Activated CD4-positive, alpha-beta T cell treated with anti-CD3 and anti-CD28 coated beads, Interleukin-2, amount 50 U/mL, for 48 hours (primary cell): ENCODE data around the gene ICE1.
A peak's percentile ranks its signal among the peaks of the same experiment; 100 is the strongest.
"Not testable (repeated sequence)": the region's sequence is repeated elsewhere in the genome, so short reads cannot be mapped to it uniquely, and the experiment has no call there.

Source experiments
- DNase-seq, 2 experiments: peaks; one replicate each; pipeline ENCODE4 v3.0.0-alpha.2; 2020

ICE1 gene

DNA sequence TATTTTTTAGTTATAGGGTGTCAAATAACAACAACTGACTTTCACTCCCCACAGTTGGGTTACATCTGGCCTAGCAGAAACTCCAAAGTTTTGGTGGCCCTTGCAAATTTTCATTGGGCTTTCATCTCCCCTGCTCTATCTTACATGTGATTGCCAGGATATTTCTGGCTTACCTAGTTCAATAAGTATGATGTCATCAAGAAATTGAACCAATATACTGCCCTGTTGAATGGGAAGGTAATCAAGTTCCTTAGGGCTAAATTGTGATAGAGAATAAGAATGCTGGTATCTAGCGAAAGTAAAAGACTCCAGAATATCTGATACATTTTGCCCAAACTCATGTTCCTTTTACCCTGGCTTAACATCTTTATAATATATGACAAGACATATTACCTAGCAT lies 17.0 kb upstream of the ICE1 start:
- DNase-seq: no peak

DNA sequence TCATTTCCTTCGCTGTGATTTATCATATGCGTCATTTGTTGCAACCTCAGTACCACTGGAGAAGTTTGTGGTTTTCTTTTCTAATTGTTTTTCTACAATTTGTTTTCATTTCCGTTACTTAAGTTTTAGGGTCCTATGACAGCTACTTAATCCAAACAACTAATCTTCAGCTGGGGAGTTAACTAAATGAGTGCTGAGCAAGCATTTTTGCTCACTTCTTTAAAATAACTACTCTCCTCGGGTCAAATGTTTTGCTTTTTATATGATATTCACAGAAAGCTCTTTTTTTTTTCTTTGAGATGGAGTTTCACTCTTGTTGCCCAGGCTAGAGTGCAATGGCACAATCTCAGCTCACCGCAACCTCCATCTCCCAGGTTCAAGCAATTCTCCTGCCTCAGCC lies 14.6 kb upstream of the ICE1 start:
- DNase-seq: no peak

DNA sequence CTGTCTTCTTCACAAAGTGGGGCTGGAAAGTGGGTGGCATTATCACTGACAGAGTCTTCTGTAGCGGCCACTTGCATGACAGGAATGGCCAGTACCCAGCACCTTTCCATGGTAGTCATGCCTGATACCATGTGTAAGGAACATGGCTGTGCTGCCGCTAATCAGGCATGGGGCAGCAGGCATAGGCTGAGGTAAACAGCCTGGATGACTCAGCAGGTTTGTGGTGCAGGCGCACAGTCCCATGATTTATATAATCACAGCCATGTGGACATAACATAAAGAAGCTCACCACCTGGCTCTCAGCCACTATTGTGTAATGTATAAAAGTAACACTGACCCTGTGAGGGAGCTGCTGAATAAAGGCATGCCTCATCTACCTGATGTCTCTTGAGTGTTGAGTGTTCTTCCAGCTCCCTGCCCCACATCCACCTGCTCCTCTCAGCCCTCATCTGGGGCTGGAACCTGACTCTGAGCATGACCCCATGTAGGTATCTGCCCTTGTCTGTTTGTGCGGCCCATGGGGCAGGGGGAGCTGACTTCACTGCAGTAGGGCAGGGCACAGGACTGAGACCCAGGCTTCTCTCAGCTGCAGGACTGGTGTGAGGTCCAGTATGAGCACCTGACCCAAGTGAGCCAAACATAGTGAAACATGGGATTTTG lies 13.2 kb upstream of the ICE1 start:
- DNase-seq: peak in 1 of 2 experiments; percentile 3

DNA sequence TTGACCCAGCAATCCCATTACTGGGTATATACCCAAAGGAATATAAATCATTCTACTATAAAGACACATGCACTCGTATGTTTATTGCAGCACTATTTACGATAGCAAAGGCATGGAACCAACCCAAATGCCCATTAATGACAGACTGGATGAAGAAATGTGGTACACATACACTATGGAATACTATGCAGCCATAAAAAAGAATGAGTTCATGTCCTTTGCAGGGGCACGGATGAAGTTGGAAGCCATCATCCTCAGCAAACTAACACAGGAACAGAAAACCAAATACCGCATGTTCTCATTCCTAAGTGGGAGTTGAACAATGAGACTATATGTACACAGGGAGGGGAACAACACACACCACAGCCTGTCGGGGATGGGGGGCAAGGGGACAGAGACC lies 8.6 kb upstream of the ICE1 start:
- not testable (repeated sequence) for DNase-seq

DNA sequence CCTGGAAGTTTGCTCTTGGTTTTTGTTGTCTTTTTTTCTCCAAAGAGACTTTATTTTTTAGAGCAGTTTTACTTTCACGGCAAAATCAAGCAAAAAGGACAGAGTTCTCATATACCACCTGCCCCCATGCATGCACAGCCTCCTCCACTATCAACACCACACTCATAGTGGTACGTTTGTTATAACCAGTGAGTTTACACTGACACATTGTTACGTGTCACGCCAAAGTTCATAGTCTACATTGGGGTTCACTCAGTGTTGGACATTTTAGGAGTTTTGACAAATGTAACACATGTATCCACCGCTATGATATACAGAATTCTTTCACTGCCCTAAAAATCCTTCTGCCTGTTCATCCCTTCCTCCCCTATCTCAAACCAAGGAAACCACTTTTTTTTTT lies 7.5 kb upstream of the ICE1 start:
- DNase-seq: no peak

DNA sequence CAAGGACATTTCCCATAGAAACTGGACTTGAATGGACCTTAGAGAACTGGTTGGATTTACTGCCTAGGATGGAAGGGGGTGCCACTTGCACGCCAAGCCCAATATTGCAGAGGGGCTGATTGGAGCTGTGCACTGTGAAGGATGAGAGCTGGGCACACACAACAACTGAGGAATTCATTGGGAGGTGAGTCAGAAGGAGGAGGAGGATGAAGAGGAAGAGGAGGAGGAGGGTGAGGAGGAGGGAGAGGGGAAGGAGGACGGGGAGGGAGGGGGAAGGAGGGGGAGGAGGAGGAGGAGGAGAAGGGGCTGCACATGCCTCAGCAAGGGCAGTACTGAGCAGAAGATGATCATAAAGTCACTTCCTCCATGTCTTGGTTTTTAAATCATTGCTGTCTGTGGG lies 5.7 kb upstream of the ICE1 start:
- no peak for DNase-seq

DNA sequence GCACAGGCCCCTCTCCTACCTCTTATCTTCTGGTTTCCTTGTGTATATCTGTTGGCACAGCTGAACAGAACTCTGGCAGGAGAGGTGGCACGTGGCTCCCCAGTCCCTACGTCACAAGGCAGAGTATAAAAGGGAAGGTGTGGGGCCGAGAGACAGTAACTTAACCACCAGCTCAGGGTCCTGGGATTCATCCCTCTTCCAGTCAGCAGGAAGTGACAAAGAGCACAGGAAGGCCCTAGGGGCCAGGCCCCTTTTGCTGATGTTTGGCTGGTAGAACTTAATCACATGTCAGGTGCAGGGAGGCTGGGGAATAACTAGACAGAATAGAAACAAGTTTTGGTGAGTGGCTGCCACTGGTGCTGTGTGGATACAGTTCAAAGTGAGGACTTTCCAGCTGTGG lies 4.5 kb upstream of the ICE1 start:
- no peak for DNase-seq

DNA sequence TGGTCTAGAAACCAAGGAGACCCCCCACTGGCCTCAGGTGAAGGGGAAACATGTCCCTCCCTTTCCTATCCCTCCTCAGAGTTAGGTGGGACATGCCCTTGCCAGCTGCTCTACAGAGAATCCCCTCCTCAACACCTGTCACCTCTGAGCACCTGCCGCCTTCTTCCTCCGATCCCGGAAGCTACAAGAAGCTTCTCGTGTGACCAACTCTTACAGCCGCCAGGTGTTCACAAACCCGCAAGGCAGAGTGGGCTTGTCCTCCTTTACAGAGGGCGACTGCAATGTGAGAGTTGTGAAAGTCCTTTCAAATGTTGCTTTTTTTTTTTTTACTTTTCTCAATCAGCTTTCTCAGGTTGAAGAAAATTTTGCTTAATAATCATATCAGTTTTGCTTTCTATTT lies 3.7 kb upstream of the ICE1 start:
- no peak for DNase-seq

DNA sequence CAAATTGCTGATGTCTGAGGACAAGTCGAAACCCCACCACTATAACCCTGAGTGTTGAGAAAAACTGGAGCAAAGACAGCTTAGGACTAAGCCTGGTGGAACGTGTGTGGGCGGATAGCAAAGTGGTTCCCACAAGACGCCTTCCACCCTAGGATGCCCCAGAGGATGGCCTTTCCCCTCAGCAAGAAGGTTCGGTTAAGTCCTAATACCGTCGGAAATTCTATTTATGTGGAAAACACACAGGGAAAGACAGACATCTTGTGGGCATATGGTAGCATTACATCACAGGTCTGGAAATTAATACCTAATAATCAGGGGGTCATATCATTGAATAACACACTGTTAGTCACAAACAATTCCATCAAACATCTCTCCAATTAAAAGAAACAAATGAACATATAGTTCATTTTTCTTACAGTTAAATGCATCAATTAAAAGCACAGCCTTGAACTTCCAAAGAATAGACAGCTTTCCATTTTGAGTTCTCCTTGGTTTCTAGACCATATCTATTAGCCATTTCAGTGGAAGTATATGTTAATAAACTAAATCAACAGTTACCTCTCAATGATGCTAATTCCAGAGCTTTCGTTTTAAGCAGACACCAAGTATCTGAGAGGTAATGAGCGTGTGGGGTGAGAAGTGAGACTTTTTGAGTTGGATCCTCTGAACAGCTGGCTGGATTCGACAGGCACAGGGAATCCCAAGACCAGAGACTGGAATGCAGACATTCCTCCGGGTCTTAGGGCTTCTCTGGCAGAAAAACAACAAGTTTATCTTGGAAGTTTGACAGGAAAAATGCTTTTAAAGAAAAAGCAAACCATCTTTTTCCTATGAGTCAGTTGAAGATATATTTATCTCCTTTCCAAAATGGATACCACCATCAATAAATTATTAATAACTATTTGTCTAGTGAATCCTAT lies 2.9 kb upstream of the ICE1 start:
- no peak for DNase-seq

DNA sequence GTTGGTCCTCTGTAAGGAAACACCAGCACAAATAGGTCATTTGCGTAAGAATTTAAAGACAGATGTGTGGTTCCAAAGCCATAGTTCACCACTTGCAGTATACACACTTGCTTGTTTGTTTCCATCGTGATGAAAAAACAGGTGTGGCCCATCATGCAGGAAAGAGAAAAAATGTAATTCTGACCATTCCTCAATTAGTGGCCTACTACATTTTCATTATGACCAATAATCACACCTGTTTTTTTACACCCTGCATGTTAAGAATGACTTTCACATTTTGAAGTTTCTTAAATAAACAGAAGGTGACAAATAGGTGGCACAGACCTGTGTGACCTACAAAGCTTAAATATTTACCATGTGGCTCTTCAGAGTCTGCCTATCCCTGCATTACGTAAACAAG lies 2.2 kb upstream of the ICE1 start:
- no peak for DNase-seq

DNA sequence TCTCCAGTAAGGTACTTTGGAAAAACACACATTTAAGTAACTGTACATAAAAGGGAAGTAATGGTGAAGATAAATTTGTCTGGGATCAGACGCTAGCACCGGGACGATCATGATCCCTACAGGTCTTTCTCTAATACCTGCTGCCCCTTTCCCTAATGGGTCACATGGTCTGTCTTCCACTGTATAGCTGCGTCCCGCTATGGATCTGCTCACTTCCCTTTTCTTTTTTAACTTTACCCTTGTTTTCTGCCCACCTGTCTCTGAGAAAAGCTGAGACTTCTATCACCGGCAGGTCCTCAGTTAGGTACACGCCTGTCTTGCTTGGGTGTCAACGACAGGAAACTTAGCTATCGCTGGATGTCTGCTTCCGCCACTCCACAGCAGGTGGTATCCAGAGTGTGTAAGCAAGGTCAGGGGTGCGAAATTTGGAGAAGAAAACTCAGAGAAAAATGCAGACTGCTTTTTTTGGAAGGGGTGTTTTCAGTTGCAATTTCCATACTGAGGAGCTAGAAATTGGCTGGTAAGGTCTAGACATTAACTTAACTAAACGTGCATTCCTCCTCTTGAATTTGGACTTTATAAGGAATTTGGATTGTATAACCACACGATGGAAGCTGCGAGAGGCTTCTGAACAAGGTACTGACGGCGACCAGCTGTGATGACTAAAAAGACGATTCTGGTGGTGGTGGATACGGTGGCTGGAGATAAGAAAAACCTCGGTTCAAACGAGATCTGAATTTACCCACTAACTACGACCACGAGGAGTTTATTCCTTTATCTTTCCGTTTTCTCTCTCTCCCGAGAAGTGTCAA lies 1.1 kb upstream of the ICE1 start:
- DNase-seq: peak; percentile 23 to 28

DNA sequence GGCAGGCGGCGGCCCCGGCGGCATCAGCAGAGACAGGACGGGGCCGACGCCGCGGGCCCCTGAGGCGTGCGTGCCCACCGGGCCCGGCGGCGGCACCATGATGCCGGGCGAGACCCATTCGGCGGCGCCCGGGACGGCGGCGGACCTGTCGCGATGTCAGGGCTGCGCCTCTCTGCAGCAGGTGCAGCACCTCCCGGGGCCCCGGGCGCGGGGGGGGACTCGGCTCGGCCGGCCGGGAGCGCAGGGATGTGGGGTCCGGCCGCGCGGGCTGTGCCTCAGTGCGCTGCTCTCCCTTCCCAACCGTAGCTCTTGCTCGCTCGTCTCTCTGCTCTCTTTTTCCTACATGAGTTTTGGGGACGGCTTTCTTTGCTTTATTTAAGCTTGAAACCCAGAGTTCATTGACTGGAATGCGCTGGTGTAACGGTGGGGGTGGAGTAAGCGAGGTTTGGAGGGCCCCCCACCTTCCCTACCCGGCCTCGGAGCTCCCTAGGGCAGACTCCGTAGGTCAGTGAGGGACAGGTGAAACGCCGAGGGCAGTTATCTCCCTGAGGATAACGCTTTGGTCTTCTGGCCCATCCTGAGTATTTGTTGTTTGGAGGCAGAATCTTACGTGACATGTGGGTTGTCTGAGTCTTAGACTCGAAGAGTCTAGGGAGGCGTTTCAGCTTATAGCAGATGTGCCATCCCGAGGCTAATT lies 490 bp downstream of the ICE1 start:
- peak in 1 of 2 experiments; percentile 7 for DNase-seq

DNA sequence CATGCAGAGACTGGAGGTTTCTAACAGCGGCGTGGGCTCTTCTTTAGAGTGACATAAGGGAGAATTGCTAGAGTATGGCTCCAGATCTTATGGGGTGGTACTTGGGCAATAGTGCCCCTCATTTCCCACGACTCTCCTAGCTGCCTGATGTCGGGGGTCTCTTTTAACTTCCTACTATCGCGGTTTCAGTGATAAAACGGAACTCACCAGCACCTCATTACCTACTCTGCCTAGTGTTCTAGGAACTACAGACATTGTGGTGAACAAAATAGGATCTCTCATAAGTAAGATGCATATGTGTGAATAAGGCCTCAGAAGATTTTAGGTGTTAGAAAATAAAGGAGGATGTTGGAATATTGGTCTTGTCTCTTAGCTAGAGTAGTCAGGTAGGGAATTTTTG lies 1.1 kb downstream of the ICE1 start:
- DNase-seq: no peak

DNA sequence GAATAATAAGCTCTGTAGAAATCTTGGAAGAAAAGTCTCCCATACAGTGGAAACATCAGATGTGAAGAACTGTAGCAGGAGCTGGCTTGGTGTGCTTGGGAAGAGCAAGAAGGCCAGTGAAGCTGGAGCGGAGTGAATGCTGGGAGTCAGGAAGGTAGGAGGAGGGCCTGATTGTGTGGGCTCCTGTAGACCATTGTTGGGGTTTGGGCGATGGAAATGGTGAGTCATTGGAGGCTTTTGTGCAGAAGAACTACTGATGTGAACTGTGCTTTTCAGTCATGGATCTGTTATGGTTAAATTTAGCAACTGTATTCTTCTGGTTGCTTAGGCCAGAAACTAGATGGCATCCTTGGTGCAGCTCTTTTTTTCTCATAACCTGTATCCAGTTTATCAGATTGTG lies 2.3 kb downstream of the ICE1 start:
- DNase-seq: peak; percentile 30 to 48

DNA sequence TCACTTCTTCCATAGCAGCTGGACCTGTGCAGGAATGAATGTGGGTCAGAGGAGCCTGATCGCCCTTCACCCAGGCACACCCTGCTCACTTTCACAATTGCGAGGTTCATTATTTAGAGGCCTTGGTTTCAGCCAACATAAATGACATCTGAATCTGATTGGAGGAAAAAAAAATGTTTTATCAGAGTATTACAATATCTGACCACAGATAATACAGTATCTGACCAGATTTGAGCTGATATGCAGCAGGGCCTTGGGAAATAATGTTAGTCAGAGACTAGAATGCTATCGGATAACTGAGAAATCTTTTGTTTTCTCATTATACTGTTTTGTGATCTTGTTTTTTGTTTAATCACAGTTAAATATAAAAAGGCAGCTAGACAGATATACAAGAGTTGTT lies 7.7 kb downstream of the ICE1 start:
- DNase-seq: no peak

DNA sequence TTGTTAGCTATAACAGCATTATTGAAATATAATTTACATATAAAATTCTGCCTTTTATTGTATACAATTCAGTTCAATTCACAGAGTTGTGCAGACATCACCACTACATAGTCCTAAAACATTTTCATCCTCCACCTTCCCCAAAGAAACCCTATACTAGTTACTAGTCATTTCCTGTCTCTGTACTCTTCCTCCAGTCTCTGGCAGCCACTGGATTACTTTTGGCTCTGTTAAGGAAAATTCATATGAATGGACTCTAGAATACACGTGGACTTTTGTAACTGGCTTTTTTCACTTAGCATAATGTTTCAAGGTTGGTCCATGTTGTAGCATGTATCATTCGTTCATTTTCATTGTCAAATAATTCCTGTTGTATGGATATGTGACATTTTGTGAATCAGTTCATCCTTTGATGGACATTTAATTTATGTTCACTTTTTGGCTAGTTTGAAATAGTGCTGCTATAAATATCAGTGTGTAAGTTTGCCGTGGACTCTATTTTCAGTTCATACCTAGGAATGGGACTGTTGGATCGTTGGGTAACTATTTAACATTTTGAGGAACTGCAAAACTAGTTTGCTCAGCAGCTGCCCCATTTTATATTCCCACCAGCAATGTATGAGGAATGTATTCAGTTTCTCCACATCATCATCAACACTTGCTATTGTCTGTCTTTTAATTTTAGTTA lies 9.7 kb downstream of the ICE1 start:
- no peak for DNase-seq

DNA sequence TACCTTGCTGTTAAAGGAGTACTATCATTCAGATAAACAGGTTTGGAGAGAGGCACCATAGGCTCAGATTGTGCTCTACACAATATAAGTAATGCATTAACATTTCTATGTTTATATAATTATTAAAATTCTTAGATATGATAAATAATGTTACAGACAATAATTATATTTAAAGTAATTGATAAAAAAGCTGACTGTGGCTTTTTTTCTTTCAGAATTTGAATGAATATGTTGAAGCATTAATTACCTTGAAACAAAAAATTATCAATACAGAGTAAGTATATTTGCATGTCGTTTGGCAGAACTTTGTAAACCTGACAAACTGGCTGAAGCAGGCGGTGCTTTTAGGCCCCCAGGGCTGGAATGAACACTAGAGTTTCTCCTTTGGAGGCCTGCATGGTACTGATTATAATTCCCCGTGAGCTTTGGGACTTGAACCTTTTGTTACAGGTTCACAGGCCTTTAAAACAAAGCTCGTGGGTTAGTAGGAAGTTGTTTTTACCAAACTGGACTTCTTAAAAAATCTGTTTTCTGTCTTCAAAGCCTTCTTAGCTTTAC lies 13.8 kb downstream of the ICE1 start:
- DNase-seq: no peak

DNA sequence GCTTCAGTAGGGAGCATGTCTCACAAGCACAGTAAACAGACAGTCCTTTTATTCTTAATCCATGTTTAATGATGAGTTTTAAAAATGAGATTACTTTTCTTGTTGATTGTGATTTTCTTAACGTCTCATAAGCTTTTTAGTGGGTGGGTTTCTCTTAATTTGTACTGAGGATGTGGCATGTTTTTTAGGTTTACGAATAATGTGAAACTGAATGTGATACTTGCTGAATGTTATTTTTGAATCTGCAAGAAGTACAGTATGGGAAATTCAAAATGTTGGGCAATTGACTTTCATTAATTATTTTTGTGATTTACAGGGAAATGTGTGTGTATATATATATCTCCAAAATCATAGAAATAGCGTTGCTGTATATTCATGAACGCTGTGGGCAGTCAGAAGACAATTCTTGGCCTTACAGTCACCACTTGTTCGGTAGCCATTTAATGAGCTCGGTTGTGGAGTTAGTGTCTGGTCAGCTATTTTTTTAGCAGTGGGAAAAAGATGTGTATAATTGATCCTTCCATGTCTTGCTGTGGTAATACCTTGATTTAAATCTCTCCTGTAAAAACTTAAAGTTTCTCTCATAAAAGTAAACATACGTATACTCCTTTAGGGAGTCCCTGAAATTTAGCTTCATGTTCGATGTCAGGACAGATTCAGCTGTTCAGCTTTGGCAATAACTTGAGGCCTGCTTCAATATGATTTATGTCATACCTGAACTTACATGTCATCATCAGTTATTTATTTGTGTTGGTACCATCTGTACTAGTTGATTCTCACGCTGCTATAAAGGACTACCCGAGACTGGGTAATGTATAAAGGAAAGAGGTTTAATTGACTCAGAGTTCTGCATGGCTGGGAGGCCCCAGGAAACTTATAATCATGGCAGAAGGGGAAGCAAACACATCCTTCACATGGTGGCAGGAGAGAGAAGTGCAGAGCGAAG lies 15.0 kb downstream of the ICE1 start:
- no peak for DNase-seq

DNA sequence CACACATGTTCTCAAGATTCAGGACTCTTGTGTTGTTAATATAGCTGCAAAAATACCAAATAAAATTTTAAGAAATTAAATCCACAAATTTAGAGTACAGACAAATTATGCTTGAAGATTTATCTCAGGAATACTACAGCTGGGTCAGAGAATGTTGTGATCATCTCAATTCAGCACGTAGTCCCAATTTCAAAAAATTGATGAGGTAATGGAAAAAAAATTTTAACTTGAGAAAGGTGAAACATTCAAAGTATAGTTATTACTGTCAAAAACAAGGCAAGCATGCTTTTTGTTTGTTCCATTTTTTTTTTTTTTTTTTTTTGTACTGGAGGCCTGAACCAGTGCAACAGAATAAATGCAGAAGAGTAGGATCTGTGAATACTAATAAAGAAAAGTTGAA lies 29.4 kb downstream of the ICE1 start:
- no peak for DNase-seq

DNA sequence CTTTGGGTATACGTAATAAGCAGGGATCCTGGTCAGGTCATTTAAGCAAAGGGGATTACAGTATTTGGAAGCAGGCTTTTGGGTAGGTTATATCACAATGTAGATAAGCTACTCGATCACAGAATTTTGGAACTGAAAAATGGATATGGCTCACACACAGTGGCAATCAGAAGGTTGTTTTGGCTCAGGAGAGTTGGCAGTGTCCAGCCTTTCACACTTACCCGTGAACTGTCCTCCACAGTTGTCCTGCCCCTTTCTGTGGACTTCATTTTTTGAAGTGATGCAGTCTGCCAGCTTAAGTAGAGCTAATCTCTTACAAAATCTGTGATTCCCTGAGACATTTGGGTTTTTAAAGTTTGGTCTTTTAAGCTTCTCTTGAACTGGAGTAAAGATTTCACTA lies 30.7 kb downstream of the ICE1 start:
- DNase-seq: no peak

DNA sequence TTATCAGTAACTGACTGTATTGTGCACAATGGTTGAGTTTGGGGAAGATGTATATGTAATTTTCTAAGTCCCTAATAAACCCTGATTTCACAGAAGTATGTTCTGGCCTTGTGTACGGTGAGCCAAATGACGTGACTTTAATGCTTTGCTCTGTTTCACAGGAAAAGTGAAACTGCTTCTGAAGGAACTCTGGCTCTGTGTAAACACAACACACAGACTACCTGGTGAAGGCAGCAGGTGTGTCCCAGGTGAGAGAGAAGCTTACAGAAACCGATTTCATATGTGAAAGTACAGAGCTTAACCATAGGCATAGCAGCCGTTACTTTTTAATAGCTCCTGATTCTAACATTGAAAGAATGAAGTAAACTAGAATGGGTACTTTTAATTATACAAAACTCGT lies 31.9 kb downstream of the ICE1 start:
- no peak for DNase-seq
